ENCODE results near the gene RPS6KL1.

RPS6KL1 gene

DNA sequence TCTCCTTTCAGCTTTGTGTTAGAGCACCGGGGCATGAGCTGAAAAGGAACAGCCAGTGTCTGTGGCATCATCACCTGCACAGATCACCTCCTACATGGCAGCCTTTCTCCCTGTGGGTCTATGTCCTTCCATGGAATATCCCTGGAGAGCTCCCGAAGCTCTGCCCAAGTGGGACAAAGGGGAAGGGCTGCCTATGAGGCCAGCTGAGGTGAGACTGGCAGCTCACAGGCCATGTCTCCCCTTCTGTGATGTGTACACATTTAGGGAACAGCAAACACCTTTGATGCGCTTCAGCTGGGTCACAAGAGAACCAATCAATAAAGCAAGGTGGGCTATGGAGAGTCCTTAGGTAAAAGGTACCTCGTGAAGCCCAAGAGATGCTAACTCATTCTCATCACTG, 51.2 kb downstream of the RPS6KL1 start:
- TF ChIP-seq, protein P1, sequence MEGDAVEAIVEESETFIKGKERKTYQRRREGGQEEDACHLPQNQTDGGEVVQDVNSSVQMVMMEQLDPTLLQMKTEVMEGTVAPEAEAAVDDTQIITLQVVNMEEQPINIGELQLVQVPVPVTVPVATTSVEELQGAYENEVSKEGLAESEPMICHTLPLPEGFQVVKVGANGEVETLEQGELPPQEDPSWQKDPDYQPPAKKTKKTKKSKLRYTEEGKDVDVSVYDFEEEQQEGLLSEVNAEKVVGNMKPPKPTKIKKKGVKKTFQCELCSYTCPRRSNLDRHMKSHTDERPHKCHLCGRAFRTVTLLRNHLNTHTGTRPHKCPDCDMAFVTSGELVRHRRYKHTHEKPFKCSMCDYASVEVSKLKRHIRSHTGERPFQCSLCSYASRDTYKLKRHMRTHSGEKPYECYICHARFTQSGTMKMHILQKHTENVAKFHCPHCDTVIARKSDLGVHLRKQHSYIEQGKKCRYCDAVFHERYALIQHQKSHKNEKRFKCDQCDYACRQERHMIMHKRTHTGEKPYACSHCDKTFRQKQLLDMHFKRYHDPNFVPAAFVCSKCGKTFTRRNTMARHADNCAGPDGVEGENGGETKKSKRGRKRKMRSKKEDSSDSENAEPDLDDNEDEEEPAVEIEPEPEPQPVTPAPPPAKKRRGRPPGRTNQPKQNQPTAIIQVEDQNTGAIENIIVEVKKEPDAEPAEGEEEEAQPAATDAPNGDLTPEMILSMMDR (IDR thresholded peaks at IDR 0.05; ENCODE audit: borderline replicate concordance, insufficient read depth, low read depth, low read length) = no peak

DNA sequence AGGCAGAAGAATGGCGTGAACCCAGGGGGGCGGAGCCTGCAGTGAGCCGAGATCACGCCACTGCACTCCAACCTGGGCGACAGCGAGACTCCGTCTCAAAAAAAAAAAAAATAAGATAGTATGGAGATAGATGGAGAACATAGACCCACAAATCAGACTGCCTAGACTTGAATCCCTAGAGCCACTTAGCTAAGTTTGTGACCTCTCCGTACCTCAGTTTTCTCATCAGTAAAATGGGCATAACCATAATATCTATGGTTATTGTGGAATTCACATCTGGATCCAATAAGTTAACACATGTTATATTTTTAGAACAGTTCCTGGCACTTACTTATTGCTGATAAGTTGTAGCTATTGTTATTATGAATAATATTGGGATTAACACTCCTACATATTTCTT, 54.3 kb downstream of the RPS6KL1 start:
- H3K4me3 ChIP-seq (ENCODE audit: low read depth, low read length) = no peak overlapping the region
- TF ChIP-seq, protein P1 (IDR thresholded peaks at IDR 0.05; ENCODE audit: borderline replicate concordance, insufficient read depth, low read depth, low read length) = no peak

More for the DNA sequence above, 51.2 kb downstream of the RPS6KL1 start:
- no peak overlapping the region for H3K4me3 ChIP-seq (ENCODE audit: low read depth, low read length)

DNA sequence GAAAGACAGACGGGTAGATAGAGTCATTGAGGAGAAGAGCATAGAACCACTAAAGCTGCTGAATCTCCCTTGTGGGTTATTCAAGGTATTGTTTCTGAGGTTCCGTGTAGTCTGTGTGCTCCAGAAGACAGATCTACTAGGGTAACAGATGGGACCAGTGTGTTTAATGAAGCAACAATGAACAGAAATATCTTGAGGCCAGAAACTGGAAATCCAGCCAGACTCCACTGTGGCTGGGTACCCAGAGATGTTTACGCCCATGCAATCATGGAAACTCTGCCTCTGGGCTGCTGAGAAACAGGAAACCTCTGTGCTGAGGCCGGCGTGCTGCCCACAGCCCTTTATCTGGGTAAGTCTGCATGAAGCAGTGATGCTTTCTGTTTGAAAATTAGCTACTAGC, 55.4 kb downstream of the RPS6KL1 start:
- no peak overlapping the region for H3K4me3 ChIP-seq (ENCODE audit: low read depth, low read length)

DNA sequence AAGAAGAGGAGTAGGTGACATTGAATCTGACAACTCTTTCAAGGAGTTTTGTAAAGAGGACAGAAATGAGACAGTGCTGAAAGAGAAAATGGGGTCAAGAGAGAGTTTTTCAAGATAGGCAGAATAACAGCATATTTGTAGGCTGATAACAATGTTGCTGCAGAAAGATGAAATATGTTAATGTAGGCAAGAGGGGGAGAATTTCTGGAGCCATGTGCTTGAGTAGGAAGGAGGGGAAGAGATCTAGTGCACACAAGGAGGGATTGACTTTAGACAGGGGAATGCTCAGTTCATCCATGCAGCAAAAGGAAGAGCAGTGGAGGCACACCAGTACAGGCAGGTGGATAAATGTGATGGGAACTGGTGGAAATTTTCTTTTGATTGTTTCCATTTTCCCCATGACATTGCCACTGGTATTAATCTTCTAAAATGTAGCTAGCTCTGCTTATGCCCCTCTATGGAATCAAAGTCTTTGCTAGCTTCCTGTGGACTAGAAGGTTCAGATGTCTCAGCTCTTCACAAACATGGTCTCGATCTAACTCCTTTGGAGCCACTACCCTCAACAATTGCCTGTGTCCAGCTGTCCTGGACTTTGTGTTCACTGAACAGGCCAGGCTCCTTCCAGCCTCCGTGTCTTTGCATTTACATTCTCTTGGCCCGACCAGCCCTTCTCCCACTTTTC, 56.2 kb downstream of the RPS6KL1 start:
- TF ChIP-seq, protein P1 (IDR thresholded peaks at IDR 0.05; ENCODE audit: borderline replicate concordance, insufficient read depth, low read depth, low read length) = no peak

More for the DNA sequence above, 55.4 kb downstream of the RPS6KL1 start:
- TF ChIP-seq, protein P1 (IDR thresholded peaks at IDR 0.05; ENCODE audit: borderline replicate concordance, insufficient read depth, low read depth, low read length) = no peak

DNA sequence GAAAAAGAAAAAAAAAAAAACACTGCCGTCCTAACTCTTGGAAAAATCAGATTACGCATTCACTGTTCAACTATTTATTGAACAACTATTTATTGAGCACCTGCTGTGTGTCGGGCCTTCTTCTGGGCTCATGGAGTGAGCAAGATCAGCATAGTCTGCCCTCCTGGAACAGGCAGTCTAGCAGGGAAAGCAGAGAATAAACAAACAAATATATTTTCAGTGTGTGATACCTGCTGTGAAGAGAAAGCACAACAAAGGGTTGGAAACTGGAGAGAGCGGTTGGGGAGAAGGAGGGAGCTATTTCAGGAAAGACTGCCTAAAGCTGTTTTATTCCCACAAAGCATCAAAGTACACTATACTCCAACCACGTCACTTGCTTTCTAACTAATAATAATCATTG, 57.9 kb downstream of the RPS6KL1 start:
- no peak overlapping the region for H3K4me3 ChIP-seq (ENCODE audit: low read depth, low read length)
- TF ChIP-seq, protein P1 (IDR thresholded peaks at IDR 0.05; ENCODE audit: borderline replicate concordance, insufficient read depth, low read depth, low read length) = no peak

More for the DNA sequence above, 56.2 kb downstream of the RPS6KL1 start:
- no peak overlapping the region for H3K4me3 ChIP-seq (ENCODE audit: low read depth, low read length)

DNA sequence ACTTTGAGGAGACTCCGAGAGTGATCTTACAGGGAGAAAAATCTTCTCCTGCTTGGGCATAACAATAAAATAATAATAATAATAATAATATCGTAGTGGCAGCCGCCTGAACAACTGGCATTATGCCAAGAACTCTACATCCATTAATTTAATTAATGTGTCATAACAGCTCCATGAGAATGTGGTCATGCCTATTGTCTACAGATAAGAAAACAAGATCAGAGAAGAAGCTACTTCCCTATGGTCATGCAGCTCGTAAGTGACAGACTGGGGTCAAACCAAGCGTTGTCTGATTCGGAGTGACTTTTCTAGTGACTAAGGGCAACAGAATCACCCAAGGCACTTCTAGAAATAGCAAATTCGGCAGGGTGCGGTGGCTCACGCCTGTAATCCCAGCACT, 58.9 kb downstream of the RPS6KL1 start:
- H3K4me3 ChIP-seq (ENCODE audit: low read depth, low read length) = no peak overlapping the region
- TF ChIP-seq, protein P1 (IDR thresholded peaks at IDR 0.05; ENCODE audit: borderline replicate concordance, insufficient read depth, low read depth, low read length) = no peak

DNA sequence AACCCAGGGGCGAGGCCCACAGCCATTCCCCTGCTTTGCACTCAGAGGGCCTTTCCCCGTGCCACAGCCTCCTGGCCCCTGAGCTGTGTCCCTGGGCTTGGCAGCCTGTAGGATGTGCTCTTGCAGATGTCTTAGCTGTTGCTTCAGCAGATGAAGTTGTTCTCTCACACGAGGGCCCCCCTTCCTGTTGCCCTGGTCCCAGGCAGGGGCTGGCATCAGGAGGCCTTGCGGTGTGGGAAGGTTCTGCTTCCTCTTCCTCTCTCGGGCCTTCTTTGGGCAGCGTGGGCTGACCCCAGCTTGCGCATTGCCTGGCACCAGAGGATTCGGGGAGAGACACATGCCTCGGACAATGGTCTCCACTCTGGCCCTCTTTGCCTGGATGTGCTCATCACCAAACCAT, 59.8 kb downstream of the RPS6KL1 start:
- TF ChIP-seq, protein P1 (IDR thresholded peaks at IDR 0.05; ENCODE audit: borderline replicate concordance, insufficient read depth, low read depth, low read length) = no peak
- H3K4me3 ChIP-seq (ENCODE audit: low read depth, low read length) = no peak overlapping the region
